Liver (tissue), 2 donors: Measurements from ENCODE around the gene GOLT1B.

Experiments used
- TF ChIP-seq, protein P1 (sequence below): IDR thresholded peaks from 2 replicates; pipeline ENCODE4 v1.6.1; 2016; ENCODE audit warnings: antibody characterized with exemption, mild to moderate bottlenecking
- TF ChIP-seq, protein P2 (sequence below): fragments of 150-350 bp; IDR thresholded peaks from 2 replicates; pipeline ENCODE4 v1.5.1; 2017; ENCODE audit warnings: improper control_type of control experiment, low read depth, low read length; ENCODE audit not compliant: missing input control
- donor health status: healthy.

DNA sequence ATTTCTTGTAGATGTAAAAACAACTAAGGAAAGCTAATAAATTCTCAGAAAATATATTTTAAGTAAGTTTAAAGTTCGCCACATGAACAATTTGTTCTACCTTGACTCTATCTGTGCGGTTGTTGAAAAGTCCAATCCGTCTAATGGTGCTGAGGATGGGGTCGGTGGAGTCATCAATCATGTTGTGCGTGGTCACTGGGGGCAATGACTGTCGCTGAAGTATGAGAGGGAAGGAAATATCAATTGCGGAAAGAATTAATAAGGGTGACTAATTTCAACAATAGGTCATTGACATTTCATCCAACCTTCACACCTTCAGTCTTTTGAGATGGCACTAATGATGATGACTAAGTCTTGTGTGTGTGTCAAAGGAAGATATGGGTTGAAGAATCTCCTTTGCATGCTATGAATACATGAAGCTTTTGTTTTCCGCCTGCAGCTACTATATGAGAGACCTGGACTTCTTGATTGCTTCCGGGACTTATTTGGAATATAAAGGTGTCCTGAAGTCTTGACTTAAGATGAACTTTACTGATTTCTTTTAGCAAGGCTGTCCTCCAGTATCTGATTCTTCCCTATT lies 56.6 kb downstream of the GOLT1B start:
- TF ChIP-seq, protein P1, sequence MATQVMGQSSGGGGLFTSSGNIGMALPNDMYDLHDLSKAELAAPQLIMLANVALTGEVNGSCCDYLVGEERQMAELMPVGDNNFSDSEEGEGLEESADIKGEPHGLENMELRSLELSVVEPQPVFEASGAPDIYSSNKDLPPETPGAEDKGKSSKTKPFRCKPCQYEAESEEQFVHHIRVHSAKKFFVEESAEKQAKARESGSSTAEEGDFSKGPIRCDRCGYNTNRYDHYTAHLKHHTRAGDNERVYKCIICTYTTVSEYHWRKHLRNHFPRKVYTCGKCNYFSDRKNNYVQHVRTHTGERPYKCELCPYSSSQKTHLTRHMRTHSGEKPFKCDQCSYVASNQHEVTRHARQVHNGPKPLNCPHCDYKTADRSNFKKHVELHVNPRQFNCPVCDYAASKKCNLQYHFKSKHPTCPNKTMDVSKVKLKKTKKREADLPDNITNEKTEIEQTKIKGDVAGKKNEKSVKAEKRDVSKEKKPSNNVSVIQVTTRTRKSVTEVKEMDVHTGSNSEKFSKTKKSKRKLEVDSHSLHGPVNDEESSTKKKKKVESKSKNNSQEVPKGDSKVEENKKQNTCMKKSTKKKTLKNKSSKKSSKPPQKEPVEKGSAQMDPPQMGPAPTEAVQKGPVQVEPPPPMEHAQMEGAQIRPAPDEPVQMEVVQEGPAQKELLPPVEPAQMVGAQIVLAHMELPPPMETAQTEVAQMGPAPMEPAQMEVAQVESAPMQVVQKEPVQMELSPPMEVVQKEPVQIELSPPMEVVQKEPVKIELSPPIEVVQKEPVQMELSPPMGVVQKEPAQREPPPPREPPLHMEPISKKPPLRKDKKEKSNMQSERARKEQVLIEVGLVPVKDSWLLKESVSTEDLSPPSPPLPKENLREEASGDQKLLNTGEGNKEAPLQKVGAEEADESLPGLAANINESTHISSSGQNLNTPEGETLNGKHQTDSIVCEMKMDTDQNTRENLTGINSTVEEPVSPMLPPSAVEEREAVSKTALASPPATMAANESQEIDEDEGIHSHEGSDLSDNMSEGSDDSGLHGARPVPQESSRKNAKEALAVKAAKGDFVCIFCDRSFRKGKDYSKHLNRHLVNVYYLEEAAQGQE = no peak
- TF ChIP-seq, protein P2, sequence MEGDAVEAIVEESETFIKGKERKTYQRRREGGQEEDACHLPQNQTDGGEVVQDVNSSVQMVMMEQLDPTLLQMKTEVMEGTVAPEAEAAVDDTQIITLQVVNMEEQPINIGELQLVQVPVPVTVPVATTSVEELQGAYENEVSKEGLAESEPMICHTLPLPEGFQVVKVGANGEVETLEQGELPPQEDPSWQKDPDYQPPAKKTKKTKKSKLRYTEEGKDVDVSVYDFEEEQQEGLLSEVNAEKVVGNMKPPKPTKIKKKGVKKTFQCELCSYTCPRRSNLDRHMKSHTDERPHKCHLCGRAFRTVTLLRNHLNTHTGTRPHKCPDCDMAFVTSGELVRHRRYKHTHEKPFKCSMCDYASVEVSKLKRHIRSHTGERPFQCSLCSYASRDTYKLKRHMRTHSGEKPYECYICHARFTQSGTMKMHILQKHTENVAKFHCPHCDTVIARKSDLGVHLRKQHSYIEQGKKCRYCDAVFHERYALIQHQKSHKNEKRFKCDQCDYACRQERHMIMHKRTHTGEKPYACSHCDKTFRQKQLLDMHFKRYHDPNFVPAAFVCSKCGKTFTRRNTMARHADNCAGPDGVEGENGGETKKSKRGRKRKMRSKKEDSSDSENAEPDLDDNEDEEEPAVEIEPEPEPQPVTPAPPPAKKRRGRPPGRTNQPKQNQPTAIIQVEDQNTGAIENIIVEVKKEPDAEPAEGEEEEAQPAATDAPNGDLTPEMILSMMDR = no peak
